HG03575 (cell line): Measurements from ENCODE around the gene REXO4.
"Not testable (repeated sequence)": the region's sequence is repeated elsewhere in the genome, so short reads cannot be mapped to it uniquely, and the experiment has no call there.

Experiments
- ATAC-seq: cut with Tn5 transposase; IDR thresholded peaks from one replicate; pipeline ENCODE4 v1.9.1; 2021; ENCODE audit not compliant: unreplicated experiment, insufficient number of reproducible peaks, low FRiP score; ENCODE audit errors: extremely low read depth

Gene REXO4

GRCh38 chr9:133453651-133454050 is 35.8 kb upstream of the REXO4 start:
- no peak for ATAC-seq

DNA sequence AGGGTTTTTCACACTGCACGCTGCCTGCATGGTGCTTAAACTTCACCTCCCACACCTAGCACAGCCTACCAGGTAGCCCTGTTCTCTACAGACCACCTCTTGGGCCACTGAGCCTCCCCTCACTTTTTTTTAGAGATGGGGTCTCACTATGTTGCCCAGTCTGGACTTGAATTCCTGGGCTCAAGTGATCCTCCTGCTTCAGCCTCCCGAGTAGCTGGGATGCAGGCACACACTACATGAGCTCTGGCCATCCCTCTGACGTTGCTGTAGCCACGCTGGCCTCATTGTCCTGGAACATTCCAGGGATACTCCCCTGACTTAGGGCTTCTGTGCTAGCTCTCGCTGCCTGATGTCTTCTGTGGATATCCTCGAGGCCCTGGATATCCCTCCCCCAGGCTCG is 34.8 kb upstream of the REXO4 start:
- ATAC-seq = no peak

- ATAC-seq = not testable (repeated sequence)
Measured at GRCh38 chr9:133451865-133452264, 34.1 kb upstream of the REXO4 start.

DNA sequence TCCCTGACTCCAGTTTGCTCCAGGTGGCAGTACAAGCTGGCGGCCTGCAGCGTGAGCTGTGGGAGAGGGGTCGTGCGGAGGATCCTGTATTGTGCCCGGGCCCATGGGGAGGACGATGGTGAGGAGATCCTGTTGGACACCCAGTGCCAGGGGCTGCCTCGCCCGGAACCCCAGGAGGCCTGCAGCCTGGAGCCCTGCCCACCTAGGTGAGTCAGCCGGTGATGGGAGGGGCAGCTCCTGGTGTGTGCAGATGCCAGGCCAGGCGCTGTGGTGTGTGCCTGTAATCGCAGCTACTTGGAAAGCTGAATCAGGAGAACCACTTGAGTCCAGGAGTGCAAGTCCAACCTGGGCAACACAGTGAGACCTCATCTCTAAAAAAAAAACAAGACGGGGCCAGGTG is 31.9 kb upstream of the REXO4 start:
- ATAC-seq = no peak

- ATAC-seq = no peak
Measured at GRCh38 chr9:133448487-133448972, 30.7 kb upstream of the REXO4 start.

DNA sequence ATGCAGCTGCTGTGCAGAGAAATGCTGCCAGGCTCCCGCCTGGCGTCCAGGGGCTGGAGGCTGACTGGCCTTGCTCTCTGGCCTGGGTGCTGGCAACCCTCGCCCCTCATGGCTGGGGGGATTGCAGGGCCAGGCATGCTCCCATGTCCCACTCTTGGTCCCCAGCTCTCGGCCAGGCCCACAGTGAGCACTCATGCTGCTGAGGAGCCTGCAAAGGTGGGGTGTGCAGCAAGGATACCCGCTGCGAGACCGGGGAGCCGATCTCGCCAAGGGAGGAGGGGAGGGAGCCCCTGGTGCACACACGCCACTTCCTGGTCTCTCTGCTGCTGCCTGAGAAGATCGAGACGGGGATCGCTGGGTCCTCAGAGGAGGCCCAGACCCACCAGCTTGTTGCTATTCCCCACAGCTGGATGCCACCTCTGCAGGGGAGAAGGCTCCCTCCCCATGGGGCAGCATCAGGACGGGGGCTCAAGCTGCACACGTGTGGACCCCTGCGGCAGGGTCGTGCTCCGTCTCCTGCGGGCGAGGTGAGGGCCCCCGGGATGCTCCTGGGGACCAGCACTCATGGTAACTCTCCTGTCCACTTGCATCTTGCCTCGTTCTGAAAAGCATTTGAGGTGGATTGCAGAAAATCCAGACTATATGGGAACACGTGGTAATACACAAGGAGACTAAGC is 27.6 kb upstream of the REXO4 start:
- no peak for ATAC-seq

GRCh38 chr9:133443982-133444381 is 26.2 kb upstream of the REXO4 start:
- ATAC-seq = no peak

GRCh38 chr9:133443248-133443647 is 25.4 kb upstream of the REXO4 start:
- ATAC-seq = no peak

DNA sequence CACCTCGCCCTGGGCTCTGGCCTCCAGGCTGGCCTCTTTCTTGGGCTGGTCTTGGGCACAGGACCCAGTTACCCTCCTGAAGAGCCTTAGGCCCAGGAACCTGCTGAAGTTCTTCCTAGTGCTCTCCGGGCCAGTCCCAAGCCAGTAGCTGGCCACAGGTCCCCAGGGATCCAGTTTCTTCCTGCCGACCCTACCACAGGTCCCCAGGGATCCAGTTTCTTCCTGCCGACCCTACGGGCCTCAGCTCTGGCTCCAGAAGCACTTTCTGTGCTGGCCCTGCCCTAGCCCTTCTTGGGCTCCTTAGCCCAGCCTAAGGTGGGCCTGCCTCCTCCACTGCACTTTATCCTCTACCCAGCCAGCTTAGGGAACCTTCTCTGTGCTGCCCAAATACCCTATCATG is 23.8 kb upstream of the REXO4 start:
- ATAC-seq = no peak

DNA sequence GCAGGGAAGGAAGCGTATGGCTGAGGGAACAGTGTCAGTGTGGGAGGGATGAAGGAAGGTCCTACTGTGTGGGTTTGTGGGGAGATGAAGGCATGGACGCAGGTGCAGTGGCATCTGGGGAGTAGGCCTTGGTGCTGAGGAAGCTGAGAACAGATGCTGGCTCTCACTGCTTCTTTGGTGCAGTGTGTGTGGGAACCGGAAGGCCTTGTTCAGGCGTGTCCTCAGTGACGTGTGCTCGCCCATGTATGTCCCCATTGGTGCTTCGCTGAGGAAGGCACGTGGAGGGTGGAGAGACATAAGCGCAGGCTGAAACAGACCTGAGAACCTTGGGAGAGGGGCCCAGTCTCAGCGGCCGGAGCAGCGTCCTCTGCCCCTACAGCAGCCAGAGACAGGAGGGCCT is 23.1 kb upstream of the REXO4 start:
- no peak for ATAC-seq

DNA sequence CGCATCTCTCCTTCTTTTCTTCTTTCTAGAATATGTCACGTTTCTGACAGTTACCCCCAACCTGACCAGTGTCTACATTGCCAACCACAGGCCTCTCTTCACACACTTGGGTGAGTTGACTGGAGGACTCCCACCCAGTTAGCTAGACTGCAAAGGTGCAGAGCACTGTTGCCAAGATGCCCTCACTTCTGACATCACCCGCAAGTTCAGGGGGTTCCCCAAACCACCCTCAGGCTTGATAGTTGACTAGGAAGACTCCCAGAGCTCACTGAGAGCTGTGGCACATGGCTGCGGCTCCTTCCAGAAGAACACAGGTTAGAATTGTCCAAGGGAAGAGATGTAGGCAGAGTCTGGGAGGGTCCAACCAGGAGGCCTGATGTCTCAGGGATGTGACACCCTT is 21.5 kb upstream of the REXO4 start:
- no peak for ATAC-seq

DNA sequence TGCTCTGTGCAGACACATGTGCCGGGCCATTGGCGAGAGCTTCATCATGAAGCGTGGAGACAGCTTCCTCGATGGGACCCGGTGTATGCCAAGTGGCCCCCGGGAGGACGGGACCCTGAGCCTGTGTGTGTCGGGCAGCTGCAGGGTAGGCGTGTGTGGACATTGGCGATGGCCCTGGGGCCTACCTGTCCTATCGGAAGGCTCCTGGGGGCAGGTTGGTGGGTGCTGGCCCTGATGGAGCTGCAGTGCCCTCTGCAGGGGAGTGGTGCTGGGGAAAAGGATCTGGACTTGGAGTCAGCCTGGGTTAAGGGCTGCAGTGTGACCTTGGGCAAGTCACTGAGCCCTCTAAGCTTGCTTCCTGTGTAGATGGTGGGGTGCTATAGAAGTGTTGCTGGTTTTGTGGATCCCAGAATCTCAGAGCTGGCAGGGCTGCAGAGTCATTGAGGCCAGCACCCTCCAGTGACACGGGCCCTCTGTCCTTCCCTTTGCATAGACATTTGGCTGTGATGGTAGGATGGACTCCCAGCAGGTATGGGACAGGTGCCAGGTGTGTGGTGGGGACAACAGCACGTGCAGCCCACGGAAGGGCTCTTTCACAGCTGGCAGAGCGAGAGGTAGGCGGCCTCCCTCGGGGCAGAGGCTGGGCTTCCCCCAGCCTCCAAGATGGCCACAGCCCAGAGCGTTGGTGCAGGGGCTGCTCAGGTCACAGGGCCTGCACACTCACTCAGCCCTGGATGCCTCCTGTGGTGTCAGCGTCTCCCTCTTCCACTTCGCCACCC is 20.1 kb upstream of the REXO4 start:
- ATAC-seq = no peak

- no peak for ATAC-seq
Measured at GRCh38 chr9:133436681-133437080, 18.9 kb upstream of the REXO4 start.

GRCh38 chr9:133433351-133433843 is 15.6 kb upstream of the REXO4 start:
- no peak for ATAC-seq

- no peak for ATAC-seq
Measured at GRCh38 chr9:133430244-133430643, 12.4 kb upstream of the REXO4 start.

DNA sequence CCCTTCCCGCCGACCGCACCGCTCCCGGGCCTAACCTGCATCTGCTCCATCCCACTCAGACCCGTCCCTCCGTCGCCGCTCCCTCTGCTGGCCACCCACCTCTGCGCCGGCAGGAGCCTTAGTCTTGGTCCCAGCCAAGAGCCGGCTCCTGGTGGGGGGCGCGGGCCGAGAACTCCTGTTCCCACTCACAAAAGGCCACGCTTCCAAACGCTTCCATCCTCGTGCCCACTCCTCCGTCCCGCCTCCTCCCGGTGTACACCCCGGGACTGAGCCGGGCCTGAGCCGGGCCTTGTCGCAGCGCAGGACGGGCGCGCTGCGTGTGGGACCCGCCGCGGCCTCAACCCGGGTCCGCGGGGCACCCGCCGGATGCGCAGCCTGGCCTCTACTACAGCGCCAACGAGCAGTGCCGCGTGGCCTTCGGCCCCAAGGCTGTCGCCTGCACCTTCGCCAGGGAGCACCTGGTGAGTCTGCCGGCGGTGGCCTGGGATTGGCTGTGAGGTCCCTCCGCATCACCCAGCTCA is 11.9 kb upstream of the REXO4 start:
- ATAC-seq = no peak

DNA sequence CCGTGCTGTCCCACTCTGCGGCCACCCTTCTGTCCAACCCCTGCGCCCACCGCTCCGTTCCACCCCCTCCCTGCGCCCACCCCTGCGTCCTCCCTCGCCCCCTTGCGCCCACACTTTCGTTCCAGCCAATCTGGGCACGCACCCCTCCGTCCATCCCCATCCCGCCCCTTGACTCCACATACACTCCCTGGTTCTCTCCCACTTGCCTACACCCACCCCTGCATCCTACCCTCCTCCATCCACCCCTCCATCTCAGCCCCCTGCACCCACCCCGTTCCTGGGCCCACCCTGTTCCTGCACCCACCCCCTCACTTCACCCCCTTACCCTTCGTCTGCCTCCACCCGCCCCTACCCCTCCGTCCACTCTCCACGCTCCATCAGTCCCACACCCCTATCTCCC is 11.4 kb upstream of the REXO4 start:
- no peak for ATAC-seq

GRCh38 chr9:133428617-133429101 is 10.8 kb upstream of the REXO4 start:
- ATAC-seq = no peak

DNA sequence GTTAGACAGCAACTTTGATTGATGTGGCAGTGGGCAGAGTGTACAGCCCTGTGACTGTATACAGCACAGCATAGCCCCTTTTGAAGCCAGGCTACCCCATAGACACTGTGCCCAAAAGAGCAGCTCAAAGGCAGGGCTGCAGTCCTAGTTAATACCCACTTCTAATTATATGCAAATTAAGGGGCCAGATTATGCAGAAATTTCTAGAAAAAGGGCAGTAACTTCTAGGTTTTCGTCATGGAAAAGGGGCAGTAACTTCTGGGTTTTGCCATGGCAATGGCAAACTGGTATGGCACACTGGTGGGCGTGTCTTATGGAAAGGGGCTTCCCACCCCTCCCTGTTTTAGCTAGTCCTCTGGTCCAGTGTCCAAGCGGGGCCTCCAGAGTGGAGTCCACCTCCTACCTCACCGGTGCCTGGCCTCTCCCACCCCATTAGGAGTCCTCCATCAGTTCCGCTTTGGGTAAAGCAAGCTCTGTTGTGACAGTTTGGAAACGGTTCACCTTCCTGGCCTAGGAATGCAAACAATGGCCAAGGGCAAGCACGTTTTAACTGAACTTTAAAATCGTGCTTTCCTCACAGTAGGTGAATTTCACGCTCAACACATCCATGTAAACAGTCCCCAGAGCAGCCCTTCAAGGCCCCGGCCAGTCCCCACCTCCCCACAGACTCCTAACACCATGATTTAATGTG is 10.0 kb upstream of the REXO4 start:
- ATAC-seq = no peak
